Stimulated activated CD8-positive, alpha-beta memory T cell treated with anti-CD3 and anti-CD28 coated beads, Interleukin-15, amount 100 ng/mL, for 48 hours (primary cell): ENCODE results near the gene PLEKHH3.
"Not testable (repeated sequence)": the region's sequence is repeated elsewhere in the genome, so short reads cannot be mapped to it uniquely, and the experiment has no call there.

Source experiments
- DNase-seq, 2 donors: peaks; one replicate each; pipeline ENCODE4 v3.0.0-alpha.2; 2020; ENCODE audit warnings: low read depth in 2 of 2

PLEKHH3 gene

GRCh38 chr17:42629411-42630009 is 47.3 kb downstream of the PLEKHH3 start:
- DNase-seq, result no peak

GRCh38 chr17:42627032-42627764 is 49.6 kb downstream of the PLEKHH3 start:
- not testable (repeated sequence) for DNase-seq

- no peak for DNase-seq
Observed at GRCh38 chr17:42623732-42624596, 52.8 kb downstream of the PLEKHH3 start.

- DNase-seq, result no peak
Observed at GRCh38 chr17:42623271-42623670, 53.5 kb downstream of the PLEKHH3 start.

GRCh38 chr17:42621987-42622386 is 54.8 kb downstream of the PLEKHH3 start:
- not testable (repeated sequence) for DNase-seq

GRCh38 chr17:42618442-42619150 is 58.2 kb downstream of the PLEKHH3 start:
- DNase-seq, result no peak

GRCh38 chr17:42617956-42618431 is 58.8 kb downstream of the PLEKHH3 start:
- DNase-seq, result no peak
